GM23338 (cell line): ENCODE results near the gene ANKRD18B.

Source experiments
- CREB1 ChIP-seq: fragments of 250-450 bp; sonication (Bioruptor Pico); IDR thresholded peaks from 2 replicates; pipeline ENCODE4 v1.5.0; 2020; ENCODE audit warnings: low read depth, mild to moderate bottlenecking, moderate library complexity
- EZH2 ChIP-seq: fragments of 200-600 bp; sonication (generic); IDR thresholded peaks from one replicate; pipeline ENCODE4 v1.8.0; 2017; ENCODE audit warnings: antibody characterized with exemption, mild to moderate bottlenecking, low read depth; ENCODE audit not compliant: unreplicated experiment
- EZH2phosphoT487 ChIP-seq: fragments of 200-600 bp; sonication (generic); IDR thresholded peaks from one replicate; pipeline ENCODE4 v1.8.1; 2018; ENCODE audit warnings: antibody characterized with exemption; ENCODE audit not compliant: unreplicated experiment
- JUNB ChIP-seq: IDR thresholded peaks from one replicate; pipeline ENCODE4 v1.6.1; 2016; ENCODE audit warnings: antibody characterized with exemption; ENCODE audit not compliant: unreplicated experiment
- NANOG ChIP-seq: IDR thresholded peaks from 2 replicates; pipeline ENCODE4 v1.6.1; 2016; ENCODE audit warnings: antibody characterized with exemption, borderline replicate concordance
- POLR2AphosphoS5 ChIP-seq: IDR thresholded peaks from 2 replicates; pipeline ENCODE4 v1.6.1; 2016; ENCODE audit warnings: antibody characterized with exemption, low read depth
- STAT1 ChIP-seq: IDR thresholded peaks from one replicate; pipeline ENCODE4 v1.6.1; 2016; ENCODE audit warnings: antibody characterized with exemption; ENCODE audit not compliant: unreplicated experiment
- ZNF114 ChIP-seq: fragments of 250-450 bp; sonication (Bioruptor Pico); IDR thresholded peaks from 2 replicates; pipeline ENCODE4 v1.5.0; 2020; ENCODE audit warnings: mild to moderate bottlenecking, moderate library complexity
- ZNF331 ChIP-seq: fragments of 250-450 bp; sonication (Bioruptor Pico); IDR thresholded peaks from 2 replicates; pipeline ENCODE4 v1.5.0; 2020; ENCODE audit warnings: low read depth, mild to moderate bottlenecking, moderate library complexity
- TF ChIP-seq, protein P1 (sequence below), 2 experiments: fragments of 200-600 bp in 1 of 2; sonication (generic) in 1 of 2; conservative IDR thresholded peaks; 2 replicates each; pipeline versions ENCODE4 v1.5.1 to v1.6.1; 2016 to 2017; ENCODE audit warnings: antibody characterized with exemption in 2 of 2, low read depth in 2 of 2, mild to moderate bottlenecking in 2 of 2, moderate library complexity in 1 of 2
- TF ChIP-seq, protein P2 (sequence below): IDR thresholded peaks from one replicate; pipeline ENCODE4 v1.6.1; 2018; ENCODE audit warnings: antibody characterized with exemption; ENCODE audit not compliant: unreplicated experiment
- TF ChIP-seq, protein P3 (sequence below): IDR thresholded peaks from 2 replicates; pipeline ENCODE4 v1.6.1; 2016; ENCODE audit warnings: antibody characterized with exemption
- TF ChIP-seq, protein P4 (sequence below): fragments of 250-450 bp; sonication (Bioruptor Pico); IDR thresholded peaks from 2 replicates; pipeline ENCODE4 v1.5.0; 2020; ENCODE audit warnings: mild to moderate bottlenecking, moderate library complexity

DNA sequence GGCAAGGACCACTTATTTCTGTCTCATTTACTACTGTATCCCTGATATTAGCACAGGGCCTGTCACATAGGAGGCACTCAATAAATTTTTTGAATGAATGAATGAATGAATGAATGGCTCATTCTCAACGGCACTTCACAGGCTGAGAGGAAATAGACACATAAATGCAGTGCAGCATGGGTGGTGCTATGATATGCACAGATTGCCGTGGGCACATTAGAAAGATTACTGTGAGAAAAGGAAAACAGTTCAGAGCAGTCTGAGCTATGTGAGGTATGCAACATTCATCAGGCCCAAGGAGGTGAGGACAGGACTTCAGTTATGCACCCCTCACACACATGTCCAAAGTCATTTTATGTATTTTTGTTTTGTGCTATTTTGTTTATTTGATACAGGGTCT is 43.9 kb upstream of the ANKRD18B start:
- TF ChIP-seq EZH2 (no peak), POLR2AphosphoS5 (no peak), EZH2phosphoT487 (no peak), ZNF331 (CRISPR knock-in tag) (no peak), CREB1 (CRISPR knock-in tag) (no peak), JUNB (no peak), ZNF114 (CRISPR knock-in tag) (no peak), NANOG (no peak), STAT1 (no peak)
- TF ChIP-seq, protein P1, sequence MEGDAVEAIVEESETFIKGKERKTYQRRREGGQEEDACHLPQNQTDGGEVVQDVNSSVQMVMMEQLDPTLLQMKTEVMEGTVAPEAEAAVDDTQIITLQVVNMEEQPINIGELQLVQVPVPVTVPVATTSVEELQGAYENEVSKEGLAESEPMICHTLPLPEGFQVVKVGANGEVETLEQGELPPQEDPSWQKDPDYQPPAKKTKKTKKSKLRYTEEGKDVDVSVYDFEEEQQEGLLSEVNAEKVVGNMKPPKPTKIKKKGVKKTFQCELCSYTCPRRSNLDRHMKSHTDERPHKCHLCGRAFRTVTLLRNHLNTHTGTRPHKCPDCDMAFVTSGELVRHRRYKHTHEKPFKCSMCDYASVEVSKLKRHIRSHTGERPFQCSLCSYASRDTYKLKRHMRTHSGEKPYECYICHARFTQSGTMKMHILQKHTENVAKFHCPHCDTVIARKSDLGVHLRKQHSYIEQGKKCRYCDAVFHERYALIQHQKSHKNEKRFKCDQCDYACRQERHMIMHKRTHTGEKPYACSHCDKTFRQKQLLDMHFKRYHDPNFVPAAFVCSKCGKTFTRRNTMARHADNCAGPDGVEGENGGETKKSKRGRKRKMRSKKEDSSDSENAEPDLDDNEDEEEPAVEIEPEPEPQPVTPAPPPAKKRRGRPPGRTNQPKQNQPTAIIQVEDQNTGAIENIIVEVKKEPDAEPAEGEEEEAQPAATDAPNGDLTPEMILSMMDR (conservative IDR thresholded peaks at IDR 0.05; ENCODE audit: low read depth in 2 of 2) = no peak
- TF ChIP-seq, protein P2, sequence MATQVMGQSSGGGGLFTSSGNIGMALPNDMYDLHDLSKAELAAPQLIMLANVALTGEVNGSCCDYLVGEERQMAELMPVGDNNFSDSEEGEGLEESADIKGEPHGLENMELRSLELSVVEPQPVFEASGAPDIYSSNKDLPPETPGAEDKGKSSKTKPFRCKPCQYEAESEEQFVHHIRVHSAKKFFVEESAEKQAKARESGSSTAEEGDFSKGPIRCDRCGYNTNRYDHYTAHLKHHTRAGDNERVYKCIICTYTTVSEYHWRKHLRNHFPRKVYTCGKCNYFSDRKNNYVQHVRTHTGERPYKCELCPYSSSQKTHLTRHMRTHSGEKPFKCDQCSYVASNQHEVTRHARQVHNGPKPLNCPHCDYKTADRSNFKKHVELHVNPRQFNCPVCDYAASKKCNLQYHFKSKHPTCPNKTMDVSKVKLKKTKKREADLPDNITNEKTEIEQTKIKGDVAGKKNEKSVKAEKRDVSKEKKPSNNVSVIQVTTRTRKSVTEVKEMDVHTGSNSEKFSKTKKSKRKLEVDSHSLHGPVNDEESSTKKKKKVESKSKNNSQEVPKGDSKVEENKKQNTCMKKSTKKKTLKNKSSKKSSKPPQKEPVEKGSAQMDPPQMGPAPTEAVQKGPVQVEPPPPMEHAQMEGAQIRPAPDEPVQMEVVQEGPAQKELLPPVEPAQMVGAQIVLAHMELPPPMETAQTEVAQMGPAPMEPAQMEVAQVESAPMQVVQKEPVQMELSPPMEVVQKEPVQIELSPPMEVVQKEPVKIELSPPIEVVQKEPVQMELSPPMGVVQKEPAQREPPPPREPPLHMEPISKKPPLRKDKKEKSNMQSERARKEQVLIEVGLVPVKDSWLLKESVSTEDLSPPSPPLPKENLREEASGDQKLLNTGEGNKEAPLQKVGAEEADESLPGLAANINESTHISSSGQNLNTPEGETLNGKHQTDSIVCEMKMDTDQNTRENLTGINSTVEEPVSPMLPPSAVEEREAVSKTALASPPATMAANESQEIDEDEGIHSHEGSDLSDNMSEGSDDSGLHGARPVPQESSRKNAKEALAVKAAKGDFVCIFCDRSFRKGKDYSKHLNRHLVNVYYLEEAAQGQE = no peak
- TF ChIP-seq, protein P3, sequence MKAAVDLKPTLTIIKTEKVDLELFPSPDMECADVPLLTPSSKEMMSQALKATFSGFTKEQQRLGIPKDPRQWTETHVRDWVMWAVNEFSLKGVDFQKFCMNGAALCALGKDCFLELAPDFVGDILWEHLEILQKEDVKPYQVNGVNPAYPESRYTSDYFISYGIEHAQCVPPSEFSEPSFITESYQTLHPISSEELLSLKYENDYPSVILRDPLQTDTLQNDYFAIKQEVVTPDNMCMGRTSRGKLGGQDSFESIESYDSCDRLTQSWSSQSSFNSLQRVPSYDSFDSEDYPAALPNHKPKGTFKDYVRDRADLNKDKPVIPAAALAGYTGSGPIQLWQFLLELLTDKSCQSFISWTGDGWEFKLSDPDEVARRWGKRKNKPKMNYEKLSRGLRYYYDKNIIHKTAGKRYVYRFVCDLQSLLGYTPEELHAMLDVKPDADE = no peak
- TF ChIP-seq, protein P4, sequence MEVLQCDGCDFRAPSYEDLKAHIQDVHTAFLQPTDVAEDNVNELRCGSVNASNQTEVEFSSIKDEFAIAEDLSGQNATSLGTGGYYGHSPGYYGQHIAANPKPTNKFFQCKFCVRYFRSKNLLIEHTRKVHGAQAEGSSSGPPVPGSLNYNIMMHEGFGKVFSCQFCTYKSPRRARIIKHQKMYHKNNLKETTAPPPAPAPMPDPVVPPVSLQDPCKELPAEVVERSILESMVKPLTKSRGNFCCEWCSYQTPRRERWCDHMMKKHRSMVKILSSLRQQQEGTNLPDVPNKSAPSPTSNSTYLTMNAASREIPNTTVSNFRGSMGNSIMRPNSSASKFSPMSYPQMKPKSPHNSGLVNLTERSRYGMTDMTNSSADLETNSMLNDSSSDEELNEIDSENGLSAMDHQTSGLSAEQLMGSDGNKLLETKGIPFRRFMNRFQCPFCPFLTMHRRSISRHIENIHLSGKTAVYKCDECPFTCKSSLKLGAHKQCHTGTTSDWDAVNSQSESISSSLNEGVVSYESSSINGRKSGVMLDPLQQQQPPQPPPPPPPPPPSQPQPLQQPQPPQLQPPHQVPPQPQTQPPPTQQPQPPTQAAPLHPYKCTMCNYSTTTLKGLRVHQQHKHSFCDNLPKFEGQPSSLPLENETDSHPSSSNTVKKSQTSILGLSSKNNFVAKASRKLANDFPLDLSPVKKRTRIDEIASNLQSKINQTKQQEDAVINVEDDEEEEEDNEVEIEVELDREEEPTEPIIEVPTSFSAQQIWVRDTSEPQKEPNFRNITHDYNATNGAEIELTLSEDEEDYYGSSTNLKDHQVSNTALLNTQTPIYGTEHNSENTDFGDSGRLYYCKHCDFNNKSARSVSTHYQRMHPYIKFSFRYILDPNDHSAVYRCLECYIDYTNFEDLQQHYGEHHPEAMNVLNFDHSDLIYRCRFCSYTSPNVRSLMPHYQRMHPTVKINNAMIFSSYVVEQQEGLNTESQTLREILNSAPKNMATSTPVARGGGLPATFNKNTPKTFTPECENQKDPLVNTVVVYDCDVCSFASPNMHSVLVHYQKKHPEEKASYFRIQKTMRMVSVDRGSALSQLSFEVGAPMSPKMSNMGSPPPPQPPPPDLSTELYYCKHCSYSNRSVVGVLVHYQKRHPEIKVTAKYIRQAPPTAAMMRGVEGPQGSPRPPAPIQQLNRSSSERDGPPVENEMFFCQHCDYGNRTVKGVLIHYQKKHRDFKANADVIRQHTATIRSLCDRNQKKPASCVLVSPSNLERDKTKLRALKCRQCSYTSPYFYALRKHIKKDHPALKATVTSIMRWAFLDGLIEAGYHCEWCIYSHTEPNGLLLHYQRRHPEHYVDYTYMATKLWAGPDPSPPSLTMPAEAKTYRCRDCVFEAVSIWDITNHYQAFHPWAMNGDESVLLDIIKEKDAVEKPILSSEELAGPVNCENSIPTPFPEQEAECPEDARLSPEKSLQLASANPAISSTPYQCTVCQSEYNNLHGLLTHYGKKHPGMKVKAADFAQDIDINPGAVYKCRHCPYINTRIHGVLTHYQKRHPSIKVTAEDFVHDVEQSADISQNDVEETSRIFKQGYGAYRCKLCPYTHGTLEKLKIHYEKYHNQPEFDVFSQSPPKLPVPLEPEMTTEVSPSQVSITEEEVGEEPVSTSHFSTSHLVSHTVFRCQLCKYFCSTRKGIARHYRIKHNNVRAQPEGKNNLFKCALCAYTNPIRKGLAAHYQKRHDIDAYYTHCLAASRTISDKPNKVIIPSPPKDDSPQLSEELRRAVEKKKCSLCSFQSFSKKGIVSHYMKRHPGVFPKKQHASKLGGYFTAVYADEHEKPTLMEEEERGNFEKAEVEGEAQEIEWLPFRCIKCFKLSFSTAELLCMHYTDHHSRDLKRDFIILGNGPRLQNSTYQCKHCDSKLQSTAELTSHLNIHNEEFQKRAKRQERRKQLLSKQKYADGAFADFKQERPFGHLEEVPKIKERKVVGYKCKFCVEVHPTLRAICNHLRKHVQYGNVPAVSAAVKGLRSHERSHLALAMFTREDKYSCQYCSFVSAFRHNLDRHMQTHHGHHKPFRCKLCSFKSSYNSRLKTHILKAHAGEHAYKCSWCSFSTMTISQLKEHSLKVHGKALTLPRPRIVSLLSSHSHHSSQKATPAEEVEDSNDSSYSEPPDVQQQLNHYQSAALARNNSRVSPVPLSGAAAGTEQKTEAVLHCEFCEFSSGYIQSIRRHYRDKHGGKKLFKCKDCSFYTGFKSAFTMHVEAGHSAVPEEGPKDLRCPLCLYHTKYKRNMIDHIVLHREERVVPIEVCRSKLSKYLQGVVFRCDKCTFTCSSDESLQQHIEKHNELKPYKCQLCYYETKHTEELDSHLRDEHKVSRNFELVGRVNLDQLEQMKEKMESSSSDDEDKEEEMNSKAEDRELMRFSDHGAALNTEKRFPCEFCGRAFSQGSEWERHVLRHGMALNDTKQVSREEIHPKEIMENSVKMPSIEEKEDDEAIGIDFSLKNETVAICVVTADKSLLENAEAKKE (CRISPR knock-in tag) = no peak
